DMS114 treated with DMSO at 0.1 percent for 48 hours (cell line): Measurements from ENCODE around the gene ZNF766.
"Not testable (repeated sequence)": the region's sequence is repeated elsewhere in the genome, so short reads cannot be mapped to it uniquely, and the experiment has no call there.

ENCODE experiments used
- DNase-seq: peaks from one replicate; lab custom pipeline; 2025; ENCODE audit not compliant: unreplicated experiment; lab: John Stamatoyannopoulos, UW

The ZNF766 gene

GRCh38 chr19:52274191-52274590 lies 4.8 kb downstream of the ZNF766 start:
- no peak for DNase-seq

- DNase-seq: no peak
Measured at GRCh38 chr19:52275988-52276387, 6.6 kb downstream of the ZNF766 start.

- DNase-seq: no peak
Measured at GRCh38 chr19:52277471-52277870, 8.1 kb downstream of the ZNF766 start.

GRCh38 chr19:52286256-52286655 lies 16.9 kb downstream of the ZNF766 start:
- no peak for DNase-seq

- no peak for DNase-seq
Measured at GRCh38 chr19:52291781-52292180, 22.4 kb downstream of the ZNF766 start.

GRCh38 chr19:52292946-52293345 lies 23.6 kb downstream of the ZNF766 start:
- not testable (repeated sequence) for DNase-seq

- no peak for DNase-seq
Measured at GRCh38 chr19:52296400-52296772, 27.0 kb downstream of the ZNF766 start.

- peak; percentile 70 for DNase-seq
Measured at GRCh38 chr19:52296773-52297600, 27.6 kb downstream of the ZNF766 start, which contains the start of gene ZNF480. Gene ZNF480, plus strand, starts transcription at chr19:52297169. Its CDS starts 3,244 bp downstream, at chr19:52300413.

- no peak for DNase-seq
Measured at GRCh38 chr19:52297601-52298364, 28.4 kb downstream of the ZNF766 start.

GRCh38 chr19:52307275-52307674 lies 37.9 kb downstream of the ZNF766 start:
- no peak for DNase-seq

GRCh38 chr19:52322429-52322828 lies 53.0 kb downstream of the ZNF766 start:
- DNase-seq: no peak

- no peak for DNase-seq
Measured at GRCh38 chr19:52331757-52332156, 62.4 kb downstream of the ZNF766 start.

- no peak for DNase-seq
Measured at GRCh38 chr19:52335768-52336116, 66.4 kb downstream of the ZNF766 start.

- DNase-seq: peak; percentile 80
Measured at GRCh38 chr19:52336117-52336790, 66.9 kb downstream of the ZNF766 start, which contains the start of gene ZNF610. Gene ZNF610, plus strand, starts transcription at chr19:52336243. Its CDS starts 12,930 bp downstream, at chr19:52349173.

GRCh38 chr19:52336791-52337381 lies 67.5 kb downstream of the ZNF766 start:
- DNase-seq: no peak

- DNase-seq: not testable (repeated sequence)
Measured at GRCh38 chr19:52339022-52339421, 69.6 kb downstream of the ZNF766 start.

GRCh38 chr19:52343548-52343947 lies 74.2 kb downstream of the ZNF766 start:
- no peak for DNase-seq

GRCh38 chr19:52345162-52345561 lies 75.8 kb downstream of the ZNF766 start:
- DNase-seq: no peak
